Measurements from ENCODE around the gene ZNF143. TPM values are rescaled to one million over a fixed set of nuclear protein-coding genes. Genes with fewer than 3 reads are reported as not detected.

The ZNF143 gene
- total RNA-seq, 2 donors from 2014 or later, result 15.8 to 20.1 TPM

- ATAC-seq (no peak), DNase-seq (no peak)
- peaks cover 61% of the 10 kb centered on the region for H3K4me1 ChIP-seq
- H3K4me3 ChIP-seq, result no peak overlapping the region
- H3K36me3 ChIP-seq (replicated peaks in 1 of 2; ENCODE audit: insufficient read depth in 1 of 2, low read depth in 2 of 2), result no peaks in the 10 kb centered on the region
- 90 to 91% methylated on average over 8 of the region's 8 CpGs for WGBS, 2 donors
- no peaks in the 10 kb centered on the region for H3K27me3 ChIP-seq
- H3K9me3 ChIP-seq, result no peaks in the 10 kb centered on the region
- intact Hi-C loops (cut with DNase I), result no loop called here
- H3K27ac ChIP-seq, result no peak overlapping the region
- TF ChIP-seq CTCF (IDR thresholded peaks at IDR 0.05) (no peak), POLR2A (IDR thresholded peaks at IDR 0.05) (no peak)
These were observed 110.4 kb downstream of the ZNF143 start for GRCh38 chr11:9571071-9571762.

GRCh38 chr11:9571763-9572115 lies 110.9 kb downstream of the ZNF143 start:
- Histone ChIP-seq H3K4me3 (no peak overlapping the region), H3K4me1 (peaks cover 56% of the 10 kb centered on the region), H3K27ac (no peak overlapping the region), H3K27me3 (no peaks in the 10 kb centered on the region), H3K9me3 (no peaks in the 10 kb centered on the region), H3K36me3 (replicated peaks in 1 of 2; ENCODE audit: insufficient read depth in 1 of 2, low read depth in 2 of 2) (no peaks in the 10 kb centered on the region)
- TF ChIP-seq POLR2A (IDR thresholded peaks at IDR 0.05), result no peak
- no peak for TF ChIP-seq CTCF (IDR thresholded peaks at IDR 0.05)
- DNase-seq, result no peak
- intact Hi-C loops (cut with DNase I), result no loop called here
- 91 to 92% methylated on average over 6 of the region's 6 CpGs for WGBS, 2 donors
- ATAC-seq, result no peak

GRCh38 chr11:9573052-9573774 lies 112.4 kb downstream of the ZNF143 start, which contains the start of gene WEE1:
WEE1 (plus strand) TSS chr11:9573670; CDS start chr11:9573934, 264 bp downstream.
- ATAC-seq (peak; percentile 85), DNase-seq (peak; percentile 98 to 99 (median 98))
- intact Hi-C loops (cut with DNase I), result no loop called here
- peak within 1 kb of the TSS; percentile 34 to 66 for H3K4me3 ChIP-seq
- H3K9me3 ChIP-seq, result no peaks in the 10 kb centered on the region
- 1% methylated on average over 14 to 72 of the region's 73 CpGs for WGBS, 2 donors
- TF ChIP-seq POLR2A (IDR thresholded peaks at IDR 0.05) (peak; percentile 84 to 92 (median 86)), CTCF (IDR thresholded peaks at IDR 0.05) (peak in 1 of 7 experiments; percentile 14)
- peak within 1 kb of the TSS; percentile 89 to 99 (median 99) for H3K27ac ChIP-seq
- peaks cover 43% of the 10 kb centered on the region for H3K4me1 ChIP-seq
- no peaks in the 10 kb centered on the region for H3K27me3 ChIP-seq
- H3K36me3 ChIP-seq (replicated peaks in 1 of 2; ENCODE audit: insufficient read depth in 1 of 2, low read depth in 2 of 2), result no peaks in the 10 kb centered on the region

GRCh38 chr11:9573775-9574621 lies 113.2 kb downstream of the ZNF143 start:
- 0% methylated on average over 115 of the region's 122 CpGs; no CpG with 5 or more reads in 1 of the 2 donors for WGBS, 2 donors
- intact Hi-C loops (cut with DNase I), result no loop called here
- Histone ChIP-seq H3K4me1 (peaks cover 36% of the 10 kb centered on the region), H3K36me3 (replicated peaks in 1 of 2; ENCODE audit: insufficient read depth in 1 of 2, low read depth in 2 of 2) (no peaks in the 10 kb centered on the region), H3K4me3 (peak overlapping the region; percentile 7 to 36), H3K27ac (peak overlapping the region; percentile 87 to 99 (median 94)), H3K27me3 (no peaks in the 10 kb centered on the region), H3K9me3 (no peaks in the 10 kb centered on the region)
- ATAC-seq (peak; percentile 4), DNase-seq (peak; percentile 20 to 48 (median 38))
- TF ChIP-seq POLR2A (IDR thresholded peaks at IDR 0.05) (peak in 1 of 3 donors; percentile 9), CTCF (IDR thresholded peaks at IDR 0.05) (peak in 1 of 7 experiments; percentile 13)
